ENCODE measurements around the gene GLB1L.

Gene GLB1L

GRCh38 chr2:219228041-219228910 is 17.0 kb downstream of the GLB1L start:
- H3K4me1 ChIP-seq (ENCODE audit: control insufficient read depth in 1 of 2, insufficient read depth in 2 of 2, low read length in 2 of 2): peaks cover 24 to 26% of the 10 kb centered on the region in 2 donors
- H3K9ac ChIP-seq (ENCODE audit: low read depth in 1 of 2, low read length in 2 of 2): peak overlapping the region; percentile 92
- H3K27me3 ChIP-seq (ENCODE audit: control insufficient read depth in 1 of 2, insufficient read depth in 2 of 2, low read length in 2 of 2): no peaks in the 10 kb centered on the region
- no peak overlapping the region for H3K27ac ChIP-seq (ENCODE audit: low read depth, low read length)
- H3K36me3 ChIP-seq (ENCODE audit: control insufficient read depth in 1 of 2, insufficient read depth in 2 of 2, low read length in 2 of 2): peaks cover 46 to 50% of the 10 kb centered on the region in 2 donors
- peak overlapping the region; percentile 89 to 93 for H3K4me3 ChIP-seq (ENCODE audit: low read depth in 1 of 2, low read length in 2 of 2)
- no peaks in the 10 kb centered on the region for H3K9me3 ChIP-seq (ENCODE audit: control insufficient read depth in 1 of 2, low read length in 2 of 2)

- Histone ChIP-seq H3K27ac (ENCODE audit: low read depth, low read length) (no peak overlapping the region), H3K4me3 (ENCODE audit: low read depth in 1 of 2, low read length in 2 of 2) (no peak overlapping the region), H3K27me3 (ENCODE audit: control insufficient read depth in 1 of 2, insufficient read depth in 2 of 2, low read length in 2 of 2) (no peaks in the 10 kb centered on the region), H3K4me1 (ENCODE audit: control insufficient read depth in 1 of 2, insufficient read depth in 2 of 2, low read length in 2 of 2) (peaks cover 17 to 18% of the 10 kb centered on the region in 2 donors), H3K36me3 (ENCODE audit: control insufficient read depth in 1 of 2, insufficient read depth in 2 of 2, low read length in 2 of 2) (peaks cover 52 to 61% of the 10 kb centered on the region in 2 donors), H3K9me3 (ENCODE audit: control insufficient read depth in 1 of 2, low read length in 2 of 2) (no peaks in the 10 kb centered on the region), H3K9ac (ENCODE audit: low read depth in 1 of 2, low read length in 2 of 2) (no peak overlapping the region)
Observed at GRCh38 chr2:219225350-219225749, 19.9 kb downstream of the GLB1L start.

- H3K4me1 ChIP-seq (ENCODE audit: control insufficient read depth in 1 of 2, insufficient read depth in 2 of 2, low read length in 2 of 2): peaks cover 24 to 26% of the 10 kb centered on the region in 2 donors
- H3K36me3 ChIP-seq (ENCODE audit: control insufficient read depth in 1 of 2, insufficient read depth in 2 of 2, low read length in 2 of 2): peaks cover 57 to 71% of the 10 kb centered on the region in 2 donors
- no peak overlapping the region for H3K9ac ChIP-seq (ENCODE audit: low read depth in 1 of 2, low read length in 2 of 2)
- H3K27ac ChIP-seq (ENCODE audit: low read depth, low read length): no peak overlapping the region
- no peaks in the 10 kb centered on the region for H3K27me3 ChIP-seq (ENCODE audit: control insufficient read depth in 1 of 2, insufficient read depth in 2 of 2, low read length in 2 of 2)
- H3K9me3 ChIP-seq (ENCODE audit: control insufficient read depth in 1 of 2, low read length in 2 of 2): no peaks in the 10 kb centered on the region
- H3K4me3 ChIP-seq (ENCODE audit: low read depth in 1 of 2, low read length in 2 of 2): no peak overlapping the region
Observed at GRCh38 chr2:219223831-219224610, 21.2 kb downstream of the GLB1L start.

GRCh38 chr2:219221957-219222518 is 23.2 kb downstream of the GLB1L start:
- Histone ChIP-seq H3K36me3 (ENCODE audit: control insufficient read depth in 1 of 2, insufficient read depth in 2 of 2, low read length in 2 of 2) (peaks cover 57 to 71% of the 10 kb centered on the region in 2 donors), H3K9me3 (ENCODE audit: control insufficient read depth in 1 of 2, low read length in 2 of 2) (no peaks in the 10 kb centered on the region), H3K27me3 (ENCODE audit: control insufficient read depth in 1 of 2, insufficient read depth in 2 of 2, low read length in 2 of 2) (no peaks in the 10 kb centered on the region), H3K4me1 (ENCODE audit: control insufficient read depth in 1 of 2, insufficient read depth in 2 of 2, low read length in 2 of 2) (peaks cover 21 to 27% of the 10 kb centered on the region in 2 donors), H3K4me3 (ENCODE audit: low read depth in 1 of 2, low read length in 2 of 2) (no peak overlapping the region), H3K9ac (ENCODE audit: low read depth in 1 of 2, low read length in 2 of 2) (no peak overlapping the region), H3K27ac (ENCODE audit: low read depth, low read length) (no peak overlapping the region)

- H3K27me3 ChIP-seq (ENCODE audit: control insufficient read depth in 1 of 2, insufficient read depth in 2 of 2, low read length in 2 of 2): no peaks in the 10 kb centered on the region
- H3K9me3 ChIP-seq (ENCODE audit: control insufficient read depth in 1 of 2, low read length in 2 of 2): no peaks in the 10 kb centered on the region
- no peak overlapping the region for H3K9ac ChIP-seq (ENCODE audit: low read depth in 1 of 2, low read length in 2 of 2)
- peaks cover 51 to 63% of the 10 kb centered on the region in 2 donors for H3K36me3 ChIP-seq (ENCODE audit: control insufficient read depth in 1 of 2, insufficient read depth in 2 of 2, low read length in 2 of 2)
- H3K4me3 ChIP-seq (ENCODE audit: low read depth in 1 of 2, low read length in 2 of 2): no peak overlapping the region
- H3K27ac ChIP-seq (ENCODE audit: low read depth, low read length): no peak overlapping the region
- H3K4me1 ChIP-seq (ENCODE audit: control insufficient read depth in 1 of 2, insufficient read depth in 2 of 2, low read length in 2 of 2): peaks cover 21 to 27% of the 10 kb centered on the region in 2 donors
Observed at GRCh38 chr2:219220652-219221402, 24.4 kb downstream of the GLB1L start.

GRCh38 chr2:219219784-219220532 is 25.3 kb downstream of the GLB1L start:
- Histone ChIP-seq H3K36me3 (ENCODE audit: control insufficient read depth in 1 of 2, insufficient read depth in 2 of 2, low read length in 2 of 2) (peaks cover 45 to 55% of the 10 kb centered on the region in 2 donors), H3K4me3 (ENCODE audit: low read depth in 1 of 2, low read length in 2 of 2) (peak overlapping the region in 1 of 2 donors; percentile 75), H3K27me3 (ENCODE audit: control insufficient read depth in 1 of 2, insufficient read depth in 2 of 2, low read length in 2 of 2) (no peaks in the 10 kb centered on the region), H3K27ac (ENCODE audit: low read depth, low read length) (no peak overlapping the region), H3K9ac (ENCODE audit: low read depth in 1 of 2, low read length in 2 of 2) (no peak overlapping the region), H3K4me1 (ENCODE audit: control insufficient read depth in 1 of 2, insufficient read depth in 2 of 2, low read length in 2 of 2) (peaks cover 21 to 27% of the 10 kb centered on the region in 2 donors), H3K9me3 (ENCODE audit: control insufficient read depth in 1 of 2, low read length in 2 of 2) (no peaks in the 10 kb centered on the region)

- Histone ChIP-seq H3K9me3 (ENCODE audit: control insufficient read depth in 1 of 2, low read length in 2 of 2) (no peaks in the 10 kb centered on the region), H3K27me3 (ENCODE audit: control insufficient read depth in 1 of 2, insufficient read depth in 2 of 2, low read length in 2 of 2) (no peaks in the 10 kb centered on the region), H3K4me1 (ENCODE audit: control insufficient read depth in 1 of 2, insufficient read depth in 2 of 2, low read length in 2 of 2) (peaks cover 21 to 27% of the 10 kb centered on the region in 2 donors), H3K27ac (ENCODE audit: low read depth, low read length) (peak within 1 kb of the TSS; percentile 74), H3K36me3 (ENCODE audit: control insufficient read depth in 1 of 2, insufficient read depth in 2 of 2, low read length in 2 of 2) (peaks cover 45 to 55% of the 10 kb centered on the region in 2 donors), H3K4me3 (ENCODE audit: low read depth in 1 of 2, low read length in 2 of 2) (peak within 1 kb of the TSS; percentile 75 to 78), H3K9ac (ENCODE audit: low read depth in 1 of 2, low read length in 2 of 2) (peak within 1 kb of the TSS; percentile 45)
Observed at GRCh38 chr2:219218732-219219701, 26.2 kb downstream of the GLB1L start, which contains the start of gene ABCB6. Gene ABCB6, minus strand, starts transcription at chr2:219218958. Its CDS starts 285 bp downstream, at chr2:219218673.

- Histone ChIP-seq H3K27me3 (ENCODE audit: control insufficient read depth in 1 of 2, insufficient read depth in 2 of 2, low read length in 2 of 2) (no peaks in the 10 kb centered on the region), H3K9ac (ENCODE audit: low read depth in 1 of 2, low read length in 2 of 2) (peak overlapping the region; percentile 45), H3K9me3 (ENCODE audit: control insufficient read depth in 1 of 2, low read length in 2 of 2) (no peaks in the 10 kb centered on the region), H3K4me3 (ENCODE audit: low read depth in 1 of 2, low read length in 2 of 2) (peak overlapping the region; percentile 75 to 78), H3K4me1 (ENCODE audit: control insufficient read depth in 1 of 2, insufficient read depth in 2 of 2, low read length in 2 of 2) (peaks cover 21 to 27% of the 10 kb centered on the region in 2 donors), H3K36me3 (ENCODE audit: control insufficient read depth in 1 of 2, insufficient read depth in 2 of 2, low read length in 2 of 2) (peaks cover 37 to 55% of the 10 kb centered on the region in 2 donors), H3K27ac (ENCODE audit: low read depth, low read length) (peak overlapping the region; percentile 74)
Observed at GRCh38 chr2:219218217-219218731, 27.0 kb downstream of the GLB1L start.
